ENCODE measurements around the gene ZNF319.

The ZNF319 gene

GRCh38 chr16:58036943-58037342 lies 36.5 kb upstream of the ZNF319 start:
- DNase-seq: no peak

- DNase-seq: no peak
These were observed 35.1 kb upstream of the ZNF319 start for GRCh38 chr16:58035356-58036170.

- DNase-seq: no peak
These were observed 34.3 kb upstream of the ZNF319 start for GRCh38 chr16:58034774-58035173.

GRCh38 chr16:58034128-58034685 lies 33.7 kb upstream of the ZNF319 start:
- no peak for DNase-seq

GRCh38 chr16:58032710-58033293 lies 32.3 kb upstream of the ZNF319 start:
- no peak for DNase-seq

GRCh38 chr16:58031016-58031800 lies 30.7 kb upstream of the ZNF319 start:
- no peak for DNase-seq

GRCh38 chr16:58030136-58030840 lies 29.8 kb upstream of the ZNF319 start:
- no peak for DNase-seq

- DNase-seq: no peak
These were observed 28.9 kb upstream of the ZNF319 start for GRCh38 chr16:58029410-58029809.

GRCh38 chr16:58028541-58029070 lies 28.1 kb upstream of the ZNF319 start:
- DNase-seq: no peak

- no peak for DNase-seq
These were observed 27.5 kb upstream of the ZNF319 start for GRCh38 chr16:58027916-58028455.

- DNase-seq: peak; percentile 31
These were observed 26.9 kb upstream of the ZNF319 start for GRCh38 chr16:58027161-58027915.

GRCh38 chr16:58026705-58027160 lies 26.3 kb upstream of the ZNF319 start:
- DNase-seq: no peak

GRCh38 chr16:58026139-58026704 lies 25.8 kb upstream of the ZNF319 start:
- DNase-seq: peak; percentile 9

GRCh38 chr16:58025351-58026138 lies 25.1 kb upstream of the ZNF319 start, which contains the start of gene MMP15:
Gene MMP15, plus strand, starts transcription at chr16:58025754. Its CDS starts 597 bp downstream, at chr16:58026351.
- peak; percentile 92 for DNase-seq

- DNase-seq: peak; percentile 81
These were observed 24.2 kb upstream of the ZNF319 start for GRCh38 chr16:58024486-58025350.

- peak; percentile 64 for DNase-seq
These were observed 22.3 kb upstream of the ZNF319 start for GRCh38 chr16:58022601-58023371.

- DNase-seq: no peak
These were observed 21.4 kb upstream of the ZNF319 start for GRCh38 chr16:58021661-58022551.

Measured in DMS153 (cell line).